Activated T-helper 1 cell treated with anti-CD3 and anti-CD28 coated beads, Interleukin-12 subunit alpha, Interleukin-12 subunit beta, Interleukin-2, Interleukin-4 antibody, amounts not matched to agents 30 ng/mL and 10 ng/mL and 1 ng/mL, durations not matched to agents 14 hours and 24 hours and 36 hours (primary cell): ENCODE measurements around the gene KCNV2. TPM values are rescaled to one million over a fixed set of nuclear protein-coding genes. Genes with fewer than 3 reads are reported as not detected.
"Not testable (repeated sequence)": the region's sequence is repeated elsewhere in the genome, so short reads cannot be mapped to it uniquely, and the experiment has no call there.

Experiments used
- DNase-seq: peaks from one replicate; pipeline ENCODE4 v3.0.0; 2021; ENCODE audit warnings: low spot score
- H3K27ac Mint-ChIP-seq: one replicate; pipeline ENCODE4 v1.8.0; 2021; ENCODE audit warnings: mild to moderate bottlenecking, mixed read lengths
- H3K27me3 Mint-ChIP-seq: one replicate; pipeline ENCODE4 v1.8.0; 2022; ENCODE audit warnings: mild to moderate bottlenecking, moderate library complexity, mixed read lengths; ENCODE audit not compliant: insufficient read depth
- H3K36me3 Mint-ChIP-seq: one replicate; pipeline ENCODE4 v1.8.0; 2021; ENCODE audit warnings: low read depth, mixed read lengths
- H3K4me1 Mint-ChIP-seq: one replicate; pipeline ENCODE4 v1.8.0; 2021; ENCODE audit warnings: low read depth, mixed read lengths
- H3K4me3 Mint-ChIP-seq: one replicate; pipeline ENCODE4 v1.8.0; 2021; ENCODE audit warnings: mild to moderate bottlenecking, moderate library complexity, mixed read lengths
- H3K9me3 Mint-ChIP-seq: one replicate; pipeline ENCODE4 v1.8.0; 2021; ENCODE audit warnings: mixed read lengths
- intact Hi-C: fragments of 100-400 bp; cut with micrococcal nuclease; formaldehyde crosslinking; loops from one replicate; pipeline ENCODE4 v1.15.1; 2024
- total RNA-seq: library from RNA; stranded (reverse); gene quantifications from 2 replicates; pipeline ENCODE4 v1.2.3, GENCODE V29; 2022

Gene KCNV2
- total RNA-seq, 1 donor from 2014 or later = not detected

DNA sequence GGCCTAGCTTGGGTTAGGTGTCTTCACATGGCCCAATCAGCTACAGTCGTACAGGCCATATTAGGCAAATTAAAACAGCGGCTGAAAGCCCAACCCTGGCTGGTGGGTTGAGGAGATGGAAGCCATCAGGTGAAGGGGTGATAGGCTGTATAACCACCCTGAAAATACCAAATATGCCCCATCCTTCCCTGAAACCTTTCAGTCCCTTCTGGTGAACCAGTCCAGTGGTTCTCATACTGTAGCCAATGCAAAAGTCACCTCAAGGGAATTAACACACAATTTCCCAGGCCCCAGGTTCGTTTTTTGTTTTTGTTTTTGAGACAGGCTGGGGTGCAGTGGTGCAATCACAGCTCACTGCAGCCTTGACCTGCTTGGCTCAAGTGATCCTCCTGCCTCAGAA lies 19.8 kb upstream of the KCNV2 start:
- H3K36me3 Mint-ChIP-seq = no peaks in the 10 kb centered on the region
- no peaks in the 10 kb centered on the region for H3K27me3 Mint-ChIP-seq
- H3K4me1 Mint-ChIP-seq = no peaks in the 10 kb centered on the region
- H3K27ac Mint-ChIP-seq = no peak overlapping the region
- intact Hi-C loops = no loop called here
- no peaks in the 10 kb centered on the region for H3K9me3 Mint-ChIP-seq
- no peak overlapping the region for H3K4me3 Mint-ChIP-seq
- no peak for DNase-seq

DNA sequence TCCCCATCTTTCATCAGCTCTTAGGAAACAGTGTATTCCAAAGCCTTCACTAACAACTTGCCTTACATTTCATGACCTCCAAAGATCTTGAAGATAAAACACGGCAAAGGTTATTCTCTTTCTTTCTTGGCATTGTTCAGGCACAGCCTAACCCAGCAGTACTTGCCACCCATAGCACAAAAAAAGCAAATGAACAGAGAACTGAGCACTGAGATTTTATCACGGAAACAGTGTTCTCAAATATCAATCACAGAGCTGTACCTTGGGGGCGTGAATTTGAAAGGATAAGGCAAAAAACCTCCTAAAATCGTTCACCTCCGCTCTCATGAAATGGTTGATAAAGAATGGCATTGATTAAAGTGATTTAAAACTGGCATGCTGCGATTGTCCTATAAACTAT lies 16.9 kb upstream of the KCNV2 start:
- intact Hi-C loops = no loop called here
- Mint-ChIP-seq H3K27ac (no peak overlapping the region), H3K4me3 (no peak overlapping the region), H3K4me1 (no peaks in the 10 kb centered on the region), H3K9me3 (no peaks in the 10 kb centered on the region), H3K36me3 (no peaks in the 10 kb centered on the region), H3K27me3 (no peaks in the 10 kb centered on the region)
- no peak for DNase-seq

DNA sequence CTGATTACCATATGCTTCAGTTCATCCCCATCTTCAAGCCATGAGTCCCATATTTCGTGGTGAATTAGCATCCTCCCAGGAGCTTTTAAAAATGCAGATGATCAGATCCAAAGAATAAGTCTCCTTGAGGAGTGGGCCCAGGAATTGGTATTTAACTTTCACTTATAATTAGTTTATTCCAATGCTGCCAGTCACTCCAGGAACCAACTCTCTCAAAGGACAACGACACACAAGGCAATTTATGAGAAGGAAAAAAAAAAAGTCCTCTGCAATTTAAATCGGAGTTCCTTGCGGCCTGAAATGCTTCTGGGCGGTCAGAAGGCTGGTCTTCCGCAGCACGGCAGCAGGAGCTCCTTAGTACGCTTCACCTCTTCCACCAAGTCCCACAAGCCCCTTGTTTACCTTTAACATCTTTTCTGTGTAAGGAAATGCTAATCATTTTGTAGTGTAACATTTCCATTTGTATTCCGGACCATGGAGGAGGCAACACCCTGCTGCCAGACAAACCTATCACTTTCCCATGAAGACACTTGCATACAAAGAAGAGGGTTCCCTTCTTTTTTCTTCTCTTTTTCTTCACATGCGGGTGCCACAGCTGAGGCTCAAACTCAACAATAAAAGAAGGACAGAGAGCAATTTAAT lies 16.3 kb upstream of the KCNV2 start:
- Mint-ChIP-seq H3K27me3 (no peaks in the 10 kb centered on the region), H3K4me1 (no peaks in the 10 kb centered on the region), H3K9me3 (no peaks in the 10 kb centered on the region), H3K27ac (no peak overlapping the region), H3K36me3 (no peaks in the 10 kb centered on the region), H3K4me3 (no peak overlapping the region)
- no peak for DNase-seq
- intact Hi-C loops = no loop called here

DNA sequence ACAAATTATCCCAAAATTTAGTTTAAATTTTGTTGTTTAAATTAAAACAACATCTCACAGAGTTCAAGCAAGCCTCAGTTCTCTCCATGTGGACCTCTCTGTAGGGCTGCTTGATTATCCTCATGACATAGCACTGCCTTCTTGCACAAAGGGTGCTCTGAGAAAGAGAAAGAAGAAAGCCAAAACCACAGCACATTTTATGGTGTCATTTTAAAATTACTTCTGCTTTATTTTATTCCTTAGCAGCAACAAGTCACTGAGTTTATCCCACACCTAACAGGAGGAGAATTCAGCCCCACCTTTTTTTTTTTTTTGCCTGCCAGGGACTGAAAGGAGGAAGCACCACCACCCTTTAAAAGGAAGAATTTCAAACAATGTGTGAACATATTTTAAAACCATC lies 12.8 kb upstream of the KCNV2 start:
- Mint-ChIP-seq H3K36me3 (no peaks in the 10 kb centered on the region), H3K4me3 (no peak overlapping the region), H3K27me3 (no peaks in the 10 kb centered on the region), H3K4me1 (no peaks in the 10 kb centered on the region), H3K9me3 (peaks cover 6% of the 10 kb centered on the region), H3K27ac (no peak overlapping the region)
- intact Hi-C loops = no loop called here
- DNase-seq = no peak

DNA sequence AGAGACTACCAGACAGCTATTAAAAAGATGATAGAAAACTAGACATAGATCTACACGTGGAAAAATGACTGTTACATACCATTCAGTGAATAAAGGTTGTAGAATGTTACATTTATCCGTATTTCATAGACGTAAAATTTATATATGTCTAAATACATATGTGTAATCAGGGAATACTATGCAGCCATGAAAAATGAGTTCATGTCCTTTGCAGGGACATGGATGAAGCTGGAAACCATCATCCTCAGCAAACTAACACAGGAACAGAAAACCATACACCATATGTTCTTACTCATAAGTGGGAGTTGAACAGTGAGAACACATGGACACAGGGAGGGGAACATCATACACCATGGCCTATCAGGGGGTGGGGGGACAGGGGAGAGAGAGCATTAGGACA lies 10.1 kb upstream of the KCNV2 start:
- H3K9me3 Mint-ChIP-seq, DNase-seq, intact Hi-C loops, H3K36me3 Mint-ChIP-seq, H3K27ac Mint-ChIP-seq, H3K4me1 Mint-ChIP-seq, H3K27me3 Mint-ChIP-seq, H3K4me3 Mint-ChIP-seq: not testable (repeated sequence)

DNA sequence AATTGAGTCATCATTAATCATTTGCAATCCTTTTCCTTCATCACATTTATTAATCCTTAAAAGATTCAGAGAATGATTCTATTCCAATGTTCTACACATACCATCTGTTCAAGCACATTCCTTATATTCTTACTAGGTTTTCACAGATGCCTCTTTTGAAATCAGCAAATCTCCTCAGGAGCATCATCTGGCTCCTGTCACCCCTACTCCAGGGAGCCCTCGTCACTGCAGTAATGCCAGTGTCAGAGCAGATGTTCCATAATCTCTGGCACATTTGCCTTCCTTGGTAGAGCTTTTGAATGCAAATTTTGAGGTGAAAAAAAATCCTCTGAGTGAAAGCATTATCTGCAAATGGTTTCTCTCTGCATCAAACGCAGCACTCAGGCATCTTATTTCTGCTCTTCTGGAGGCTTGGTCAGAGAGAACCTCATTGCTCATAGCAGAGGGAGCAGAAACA lies 7.6 kb upstream of the KCNV2 start:
- intact Hi-C loops = no loop called here
- H3K4me1 Mint-ChIP-seq = no peaks in the 10 kb centered on the region
- H3K27me3 Mint-ChIP-seq = no peaks in the 10 kb centered on the region
- DNase-seq = no peak
- H3K27ac Mint-ChIP-seq = no peak overlapping the region
- no peaks in the 10 kb centered on the region for H3K36me3 Mint-ChIP-seq
- H3K4me3 Mint-ChIP-seq = no peak overlapping the region
- H3K9me3 Mint-ChIP-seq = peaks cover 6% of the 10 kb centered on the region

DNA sequence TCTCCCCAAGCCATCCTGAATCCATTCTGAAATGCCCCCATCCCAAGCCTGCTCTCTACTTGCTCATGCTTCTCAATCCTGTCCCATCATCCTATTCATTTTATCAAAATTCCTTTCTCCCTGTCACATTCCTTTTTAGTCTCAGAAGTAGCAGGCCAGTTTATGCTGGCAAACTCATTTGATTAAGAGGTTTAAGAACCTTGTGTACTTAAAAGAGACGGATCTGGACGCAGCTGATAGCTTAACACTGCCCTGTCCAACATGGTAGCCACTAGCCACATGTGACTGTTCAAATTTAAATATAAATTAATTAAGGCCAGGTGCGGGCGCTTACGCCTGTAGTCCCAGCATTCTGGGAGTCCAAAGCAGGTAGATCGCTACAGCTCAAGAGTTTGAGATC lies 5.6 kb upstream of the KCNV2 start:
- Mint-ChIP-seq H3K4me1 (no peaks in the 10 kb centered on the region), H3K27me3 (no peaks in the 10 kb centered on the region), H3K9me3 (peaks cover 6% of the 10 kb centered on the region), H3K27ac (no peak overlapping the region), H3K4me3 (no peak overlapping the region), H3K36me3 (no peaks in the 10 kb centered on the region)
- no peak for DNase-seq
- intact Hi-C loops = no loop called here

DNA sequence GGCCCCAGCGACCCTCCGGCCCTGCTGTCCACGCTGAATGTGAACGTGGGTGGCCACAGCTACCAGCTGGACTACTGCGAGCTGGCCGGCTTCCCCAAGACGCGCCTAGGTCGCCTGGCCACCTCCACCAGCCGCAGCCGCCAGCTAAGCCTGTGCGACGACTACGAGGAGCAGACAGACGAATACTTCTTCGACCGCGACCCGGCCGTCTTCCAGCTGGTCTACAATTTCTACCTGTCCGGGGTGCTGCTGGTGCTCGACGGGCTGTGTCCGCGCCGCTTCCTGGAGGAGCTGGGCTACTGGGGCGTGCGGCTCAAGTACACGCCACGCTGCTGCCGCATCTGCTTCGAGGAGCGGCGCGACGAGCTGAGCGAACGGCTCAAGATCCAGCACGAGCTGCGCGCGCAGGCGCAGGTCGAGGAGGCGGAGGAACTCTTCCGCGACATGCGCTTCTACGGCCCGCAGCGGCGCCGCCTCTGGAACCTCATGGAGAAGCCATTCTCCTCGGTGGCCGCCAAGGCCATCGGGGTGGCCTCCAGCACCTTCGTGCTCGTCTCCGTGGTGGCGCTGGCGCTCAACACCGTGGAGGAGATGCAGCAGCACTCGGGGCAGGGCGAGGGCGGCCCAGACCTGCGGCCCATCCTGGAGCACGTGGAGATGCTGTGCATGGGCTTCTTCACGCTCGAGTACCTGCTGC lies 839 bp downstream of the KCNV2 start:
- peaks cover 2% of the 10 kb centered on the region for H3K27me3 Mint-ChIP-seq
- no peak overlapping the region for H3K4me3 Mint-ChIP-seq
- no peak overlapping the region for H3K27ac Mint-ChIP-seq
- intact Hi-C loops = no loop called here
- H3K4me1 Mint-ChIP-seq = no peaks in the 10 kb centered on the region
- no peaks in the 10 kb centered on the region for H3K9me3 Mint-ChIP-seq
- no peak for DNase-seq
- H3K36me3 Mint-ChIP-seq = no peaks in the 10 kb centered on the region

DNA sequence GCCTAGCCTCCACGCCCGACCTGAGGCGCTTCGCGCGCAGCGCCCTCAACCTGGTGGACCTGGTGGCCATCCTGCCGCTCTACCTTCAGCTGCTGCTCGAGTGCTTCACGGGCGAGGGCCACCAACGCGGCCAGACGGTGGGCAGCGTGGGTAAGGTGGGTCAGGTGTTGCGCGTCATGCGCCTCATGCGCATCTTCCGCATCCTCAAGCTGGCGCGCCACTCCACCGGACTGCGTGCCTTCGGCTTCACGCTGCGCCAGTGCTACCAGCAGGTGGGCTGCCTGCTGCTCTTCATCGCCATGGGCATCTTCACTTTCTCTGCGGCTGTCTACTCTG lies 1.4 kb downstream of the KCNV2 start:
- no peak for DNase-seq
- Mint-ChIP-seq H3K9me3 (no peaks in the 10 kb centered on the region), H3K4me3 (no peak overlapping the region), H3K36me3 (no peaks in the 10 kb centered on the region), H3K27me3 (peaks cover 2% of the 10 kb centered on the region), H3K27ac (no peak overlapping the region), H3K4me1 (no peaks in the 10 kb centered on the region)
- intact Hi-C loops = no loop called here

DNA sequence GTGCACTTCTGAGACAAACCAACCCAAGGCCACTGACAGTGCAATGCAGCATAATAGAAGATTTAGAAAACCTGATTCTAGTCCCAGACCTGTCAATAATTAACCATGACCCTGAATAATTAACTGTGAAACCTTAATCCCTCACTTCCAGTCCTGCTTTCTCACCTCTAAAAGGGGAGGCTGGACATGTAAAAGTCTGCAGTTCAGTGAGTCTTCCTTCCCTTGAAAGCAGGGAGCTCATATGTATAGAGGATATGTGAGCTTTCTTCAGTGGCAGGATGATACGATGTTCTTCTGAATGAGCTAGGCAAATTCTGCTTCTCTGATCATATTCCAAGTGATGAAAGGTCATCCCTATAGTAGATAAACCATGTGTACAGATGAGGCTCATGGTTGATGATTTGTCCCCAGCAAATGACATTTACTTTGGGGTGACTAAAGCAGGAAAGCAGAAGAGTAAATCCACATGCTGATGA lies 2.9 kb downstream of the KCNV2 start:
- Mint-ChIP-seq H3K9me3 (no peaks in the 10 kb centered on the region), H3K27ac (no peak overlapping the region), H3K4me3 (no peak overlapping the region), H3K36me3 (no peaks in the 10 kb centered on the region), H3K27me3 (peaks cover 2% of the 10 kb centered on the region), H3K4me1 (no peaks in the 10 kb centered on the region)
- intact Hi-C loops = no loop called here
- DNase-seq = no peak

DNA sequence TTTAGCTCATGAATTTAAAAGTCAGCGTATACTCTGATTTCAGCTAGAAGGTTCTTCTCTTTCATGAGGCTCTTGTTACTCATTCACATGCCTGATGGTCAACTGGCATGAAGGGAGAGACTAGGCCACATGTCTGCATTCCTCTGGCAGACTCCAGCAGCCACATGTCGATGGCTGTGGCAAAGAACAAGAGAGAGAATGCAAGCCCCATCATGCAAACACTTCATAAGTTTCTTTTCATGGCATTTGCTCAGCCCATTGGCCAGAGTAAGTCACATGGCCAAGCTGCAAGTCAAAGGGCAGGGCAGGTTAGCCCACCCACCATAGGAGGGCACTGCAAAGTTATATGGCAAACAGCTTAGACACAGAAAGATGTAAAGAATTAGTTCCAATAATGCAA lies 5.4 kb downstream of the KCNV2 start:
- no peak for DNase-seq
- H3K36me3 Mint-ChIP-seq = no peaks in the 10 kb centered on the region
- no peaks in the 10 kb centered on the region for H3K9me3 Mint-ChIP-seq
- intact Hi-C loops = loop anchor here (2.0 kb wide), 1 partner anchor 102 kb away; the partner anchor contains the start of gene VLDLR
- H3K4me3 Mint-ChIP-seq = no peak overlapping the region
- no peaks in the 10 kb centered on the region for H3K4me1 Mint-ChIP-seq
- H3K27me3 Mint-ChIP-seq = peaks cover 2% of the 10 kb centered on the region
- no peak overlapping the region for H3K27ac Mint-ChIP-seq

DNA sequence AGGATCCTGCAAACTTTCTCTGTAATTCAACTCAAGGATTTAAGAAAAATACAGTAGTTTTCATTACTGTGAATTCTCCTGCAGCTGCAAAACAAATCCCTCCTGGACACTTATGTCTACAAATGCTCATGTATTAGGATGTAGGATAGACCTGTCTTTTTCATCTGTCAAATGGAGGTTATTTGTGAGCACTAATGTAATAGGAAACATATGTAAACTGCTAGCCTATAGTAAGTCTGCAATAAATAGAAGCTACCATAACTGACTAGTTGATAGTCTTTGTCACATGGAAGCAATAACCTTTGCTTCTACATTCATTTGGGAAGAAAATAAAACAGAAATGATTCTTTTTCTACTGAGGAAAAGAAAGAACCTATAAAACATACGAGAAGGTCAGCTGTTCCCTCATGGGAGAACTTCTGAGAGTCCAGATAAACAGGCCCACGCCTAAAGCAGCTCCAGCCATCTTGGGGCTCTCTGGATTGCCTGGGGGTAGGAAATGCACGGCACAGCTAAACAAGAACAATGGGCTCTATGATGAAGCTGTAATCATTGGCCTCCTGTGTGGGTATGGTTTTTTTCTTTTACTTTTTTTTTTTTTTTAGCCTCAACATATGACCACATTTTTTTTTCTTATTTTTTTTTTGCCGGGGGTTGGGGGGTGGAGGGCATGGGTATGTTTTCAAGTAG lies 6.2 kb downstream of the KCNV2 start:
- H3K27me3 Mint-ChIP-seq = peaks cover 2% of the 10 kb centered on the region
- H3K4me1 Mint-ChIP-seq = no peaks in the 10 kb centered on the region
- H3K4me3 Mint-ChIP-seq = no peak overlapping the region
- H3K9me3 Mint-ChIP-seq = no peaks in the 10 kb centered on the region
- intact Hi-C loops = loop anchor here (2.0 kb wide), 1 partner anchor 103 kb away; the partner anchor contains the start of gene VLDLR
- no peaks in the 10 kb centered on the region for H3K36me3 Mint-ChIP-seq
- no peak for DNase-seq
- no peak overlapping the region for H3K27ac Mint-ChIP-seq

DNA sequence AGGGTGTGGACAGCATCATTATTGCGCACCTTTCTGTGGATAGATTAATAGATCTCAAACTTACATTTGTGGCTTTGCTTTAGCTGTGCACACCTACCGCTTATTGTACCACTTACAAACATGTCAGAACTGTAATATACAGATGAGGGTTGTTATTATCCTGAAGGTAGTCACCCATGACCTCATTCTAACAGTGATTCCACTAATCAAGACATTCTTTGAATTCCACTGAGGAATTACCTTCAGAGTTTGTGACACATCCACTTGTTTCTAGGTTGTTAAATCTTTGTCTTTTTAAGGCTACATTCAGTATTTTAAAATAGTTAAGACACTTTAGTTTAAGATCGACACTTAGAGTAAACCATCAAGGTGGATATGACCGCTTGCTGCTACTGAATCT lies 7.8 kb downstream of the KCNV2 start:
- no peaks in the 10 kb centered on the region for H3K4me1 Mint-ChIP-seq
- no peak for DNase-seq
- H3K27ac Mint-ChIP-seq = no peak overlapping the region
- H3K9me3 Mint-ChIP-seq = no peaks in the 10 kb centered on the region
- intact Hi-C loops = loop anchor here (5.0 kb wide), 1 partner anchor 593 kb away; no protein-coding TSS in a partner anchor
- no peak overlapping the region for H3K4me3 Mint-ChIP-seq
- no peaks in the 10 kb centered on the region for H3K36me3 Mint-ChIP-seq
- no peaks in the 10 kb centered on the region for H3K27me3 Mint-ChIP-seq
